Muscle of arm (tissue), 12 donors: Measurements from ENCODE around the gene TADA3. TPM values are rescaled to one million over a fixed set of nuclear protein-coding genes. Genes with fewer than 3 reads are reported as not detected.
A peak's percentile ranks its signal among the peaks of the same experiment; 100 is the strongest.

ENCODE experiments used
- DNase-seq: peaks from one replicate; pipeline ENCODE4 v3.0.0-alpha.2; 2013
- polyA plus RNA-seq, 12 donors: library from polyadenylated mRNA; unstranded; fragments of 120-200 nt; gene quantifications; one replicate each; pipeline ENCODE4 v1.2.1, GENCODE V29; 2013; ENCODE audit not compliant: insufficient read length in 12 of 12

The TADA3 gene
- polyA plus RNA-seq, 12 donors = 48.4 to 60.5 (median 54.2) TPM; not detected in 1

DNA sequence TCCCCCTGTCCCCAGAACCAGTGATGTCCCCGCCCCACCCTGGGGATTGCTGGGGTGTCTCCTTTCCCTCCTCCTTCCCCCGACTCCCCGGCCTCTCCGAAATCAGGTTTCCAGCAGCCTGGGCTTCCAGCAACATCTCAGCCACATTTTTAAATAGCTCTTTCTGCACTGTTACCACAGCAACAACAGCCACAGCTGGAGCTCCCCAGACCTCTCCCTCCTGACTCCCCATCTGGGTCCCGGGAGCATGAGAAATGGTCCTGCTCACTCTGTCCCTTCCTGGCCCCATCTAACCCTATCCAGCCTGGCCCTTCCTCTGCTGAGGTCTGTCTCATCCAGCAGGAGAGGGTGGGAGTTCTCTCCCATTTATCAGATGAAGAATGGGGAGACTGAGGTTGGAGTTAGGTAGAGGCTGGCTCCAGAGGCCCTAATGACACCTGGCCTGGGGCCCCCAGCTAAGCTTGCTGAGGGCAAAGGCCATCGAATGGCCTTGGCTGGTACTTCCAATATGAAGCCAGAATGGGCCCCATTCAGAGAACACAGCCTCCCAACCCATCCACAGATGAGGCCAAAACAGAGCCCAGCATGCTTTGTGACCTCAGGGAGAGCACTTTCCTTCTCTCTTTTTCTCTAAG, 24.0 kb downstream of the TADA3 start:
- no peak for DNase-seq

DNA sequence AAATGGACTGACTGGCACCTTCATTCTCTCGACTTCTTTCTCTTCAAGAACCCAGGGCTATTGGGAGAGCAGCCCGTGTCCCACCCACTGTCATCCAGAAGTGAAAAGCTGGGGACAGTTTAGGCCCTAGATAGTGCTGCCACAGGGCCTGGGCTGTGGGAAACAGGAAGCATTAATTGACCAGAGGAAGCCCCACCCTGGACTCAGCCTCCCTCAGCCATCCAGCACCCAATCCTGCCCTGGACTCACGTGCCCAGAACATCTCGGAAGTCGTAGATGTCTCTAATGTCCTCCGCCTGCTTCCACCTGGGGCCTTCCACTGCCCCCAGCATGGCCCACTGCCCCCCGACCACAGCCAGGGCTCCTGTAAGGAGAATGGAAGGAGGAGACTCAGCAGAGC, 24.9 kb downstream of the TADA3 start:
- DNase-seq = no peak

DNA sequence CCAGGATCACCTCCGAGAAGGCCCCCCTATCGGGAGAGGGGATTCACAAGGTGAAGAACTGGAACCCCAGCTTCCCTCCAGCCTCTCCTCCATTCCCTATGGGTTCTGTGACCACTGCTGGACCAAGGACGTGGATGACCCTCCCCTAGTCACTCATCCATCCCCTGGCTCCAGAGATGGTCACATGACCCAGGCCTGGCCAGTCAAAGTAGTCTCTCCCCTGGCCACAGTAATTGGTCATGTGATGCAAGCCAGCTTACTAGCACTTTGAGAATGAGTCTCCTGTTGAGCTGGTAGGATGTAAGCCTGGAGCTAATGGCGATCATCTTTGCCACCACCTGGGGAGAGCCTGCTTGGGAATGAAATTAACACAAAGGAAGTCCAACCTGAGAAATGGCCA, 26.4 kb downstream of the TADA3 start:
- no peak for DNase-seq

GRCh38 chr3:9762871-9763270, 29.4 kb downstream of the TADA3 start:
- DNase-seq = no peak

DNA sequence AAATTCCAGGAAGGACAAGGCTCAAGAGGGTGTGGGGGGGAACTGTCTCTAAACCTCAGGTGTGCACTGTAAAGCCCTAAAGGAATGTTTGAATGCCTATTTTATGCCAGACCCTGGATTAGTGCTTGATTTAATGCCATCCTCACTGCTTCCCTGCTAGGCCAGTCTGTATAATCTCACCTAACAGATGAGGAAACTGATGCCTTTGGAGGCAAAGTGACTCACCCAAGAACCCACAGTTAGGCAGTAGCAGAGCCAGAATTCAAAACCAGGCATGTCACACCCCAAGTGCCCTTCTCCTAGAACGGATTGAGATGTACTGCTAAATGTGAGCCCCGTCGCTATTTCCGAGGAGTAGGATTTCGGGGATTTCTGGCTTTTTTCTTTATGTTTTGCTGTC, 30.4 kb downstream of the TADA3 start:
- no peak for DNase-seq

DNA sequence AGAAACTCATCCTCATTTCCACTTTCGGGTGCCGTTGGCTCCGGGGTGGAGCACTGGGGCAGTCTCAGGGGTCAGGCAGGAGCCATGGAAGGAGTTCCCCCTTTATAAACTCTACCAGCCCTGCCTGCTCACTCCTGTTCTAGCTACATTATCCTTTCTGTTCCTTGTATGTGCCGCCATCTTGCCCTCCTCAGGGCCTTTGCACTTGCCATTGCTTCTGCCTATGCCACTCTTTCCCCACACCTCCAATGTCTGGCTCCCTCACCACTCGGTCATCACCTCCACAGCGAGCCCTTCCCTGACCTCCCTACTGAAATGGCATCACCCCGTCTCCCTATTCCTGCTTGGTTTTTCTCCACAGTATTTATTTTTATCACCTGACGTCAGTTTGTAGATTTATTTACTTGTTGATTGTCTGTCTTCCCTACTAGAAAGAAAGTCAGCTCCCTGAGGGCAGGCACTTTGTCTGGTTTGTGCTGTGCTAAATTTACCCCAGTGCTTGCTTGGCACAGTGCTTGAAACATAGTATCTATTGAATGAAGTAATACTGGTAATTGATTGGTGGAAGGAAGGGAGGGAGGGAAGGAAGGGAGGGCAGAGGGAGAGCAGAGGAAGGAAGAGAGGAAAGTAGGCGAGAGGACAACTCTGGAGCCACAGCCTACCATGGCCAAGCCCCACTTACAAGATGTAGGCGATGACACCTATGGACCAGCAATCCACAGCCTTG, 31.3 kb downstream of the TADA3 start:
- DNase-seq = no peak

- DNase-seq = no peak
Measured at GRCh38 chr3:9757427-9757826, 34.8 kb downstream of the TADA3 start.

DNA sequence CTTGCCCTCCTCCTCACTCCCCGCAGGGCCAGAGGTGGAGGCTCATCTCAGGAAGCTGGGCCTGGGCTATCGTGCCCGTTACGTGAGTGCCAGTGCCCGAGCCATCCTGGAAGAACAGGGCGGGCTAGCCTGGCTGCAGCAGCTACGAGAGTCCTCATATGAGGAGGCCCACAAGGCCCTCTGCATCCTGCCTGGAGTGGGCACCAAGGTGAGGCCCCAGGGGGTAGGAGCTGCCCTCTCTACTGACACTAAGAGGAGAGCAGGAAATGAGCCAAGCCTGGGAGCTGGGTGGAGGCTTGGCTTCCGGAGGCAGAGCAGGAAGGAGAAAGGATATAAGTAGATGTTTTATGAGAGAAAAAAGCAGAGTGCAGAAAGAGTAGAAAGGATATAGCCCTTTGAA, 37.6 kb downstream of the TADA3 start:
- DNase-seq = no peak

- DNase-seq = no peak
Measured at GRCh38 chr3:9750556-9751411, 41.5 kb downstream of the TADA3 start.

DNA sequence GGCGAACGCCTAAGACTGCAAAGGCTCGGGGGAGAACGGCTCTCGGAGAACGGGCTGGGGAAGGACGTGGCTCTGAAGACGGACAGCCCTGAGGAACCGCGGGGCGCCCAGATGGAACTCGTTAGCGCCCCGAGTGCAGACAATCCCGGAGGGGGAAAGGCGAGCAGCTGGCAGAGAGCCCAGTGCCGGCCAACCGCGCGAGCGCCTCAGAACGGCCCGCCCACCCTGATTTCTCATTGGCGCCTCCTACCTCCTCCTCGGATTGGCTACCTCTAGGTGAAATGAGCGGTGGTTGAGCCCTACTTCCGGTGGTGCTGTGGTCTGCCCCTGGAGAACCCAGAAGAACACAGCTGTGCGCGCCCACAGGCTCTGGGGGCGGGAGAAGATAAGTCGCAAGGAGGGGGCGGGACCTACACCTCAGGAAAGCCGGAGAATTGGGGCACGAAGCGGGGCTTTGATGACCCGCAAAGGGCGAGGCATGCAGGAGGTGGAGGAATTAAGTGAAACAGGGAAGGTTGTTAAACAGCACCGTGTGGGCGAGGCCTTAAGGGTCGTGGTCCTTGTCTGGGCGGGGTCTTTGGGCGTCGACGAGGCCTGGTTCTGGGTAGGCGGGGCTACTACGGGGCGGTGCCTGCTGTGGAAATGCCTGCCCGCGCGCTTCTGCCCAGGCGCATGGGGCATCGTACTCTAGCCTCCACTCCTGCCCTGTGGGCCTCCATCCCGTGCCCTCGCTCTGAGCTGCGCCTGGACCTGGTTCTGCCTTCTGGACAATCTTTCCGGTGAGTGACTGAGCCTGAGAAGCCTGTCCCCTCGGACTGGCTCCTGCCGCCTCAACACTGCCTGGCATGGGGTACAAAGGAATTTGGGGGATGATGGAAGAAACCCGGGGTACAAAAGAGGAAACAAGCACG, 42.4 kb downstream of the TADA3 start, which contains the start of gene OGG1:
Gene OGG1 (plus strand): TSS at position 308 of the 911 bp plus-strand sequence. CDS start 335 bp downstream, at position 643.
- DNase-seq = peak; percentile 97

DNA sequence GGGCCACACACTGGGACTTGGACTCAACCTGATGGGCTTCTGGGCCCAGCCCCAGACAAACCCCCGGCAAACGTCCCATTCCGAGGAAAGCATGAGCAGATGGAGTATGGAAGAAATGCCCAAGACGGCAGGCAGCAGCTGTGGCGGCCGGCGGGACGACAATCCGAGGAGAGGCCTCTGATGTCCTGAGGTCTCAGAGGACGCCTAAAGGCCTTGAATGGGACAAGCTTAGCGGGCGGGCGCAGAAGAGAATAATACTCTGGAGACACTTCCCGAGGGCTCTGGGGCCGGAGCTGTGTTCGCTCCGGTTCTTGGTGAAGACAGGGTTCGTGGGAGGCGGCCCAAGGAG, 43.0 kb downstream of the TADA3 start:
- DNase-seq = no peak

- DNase-seq = no peak
Measured at GRCh38 chr3:9748031-9748430, 44.2 kb downstream of the TADA3 start.

GRCh38 chr3:9747267-9747666, 45.0 kb downstream of the TADA3 start:
- no peak for DNase-seq

DNA sequence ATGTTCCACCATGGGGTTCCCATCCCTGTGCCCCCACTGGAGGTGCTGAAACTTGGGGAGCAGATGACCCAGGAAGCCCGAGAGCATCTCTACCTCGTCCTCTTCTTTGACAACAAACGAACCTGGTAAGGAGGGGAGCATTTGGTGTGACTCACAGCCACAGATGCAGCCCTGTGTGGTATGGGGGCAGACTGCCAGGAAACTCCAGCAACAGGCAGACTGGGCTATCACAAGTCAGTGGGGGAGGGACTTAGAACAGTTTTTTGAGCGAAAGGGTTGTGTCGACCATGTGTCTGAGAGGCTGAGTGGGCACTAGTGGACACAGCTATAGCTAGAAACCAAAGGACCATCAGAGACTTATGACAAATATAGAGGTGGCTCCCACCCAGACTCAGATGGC, 45.9 kb downstream of the TADA3 start:
- no peak for DNase-seq

DNA sequence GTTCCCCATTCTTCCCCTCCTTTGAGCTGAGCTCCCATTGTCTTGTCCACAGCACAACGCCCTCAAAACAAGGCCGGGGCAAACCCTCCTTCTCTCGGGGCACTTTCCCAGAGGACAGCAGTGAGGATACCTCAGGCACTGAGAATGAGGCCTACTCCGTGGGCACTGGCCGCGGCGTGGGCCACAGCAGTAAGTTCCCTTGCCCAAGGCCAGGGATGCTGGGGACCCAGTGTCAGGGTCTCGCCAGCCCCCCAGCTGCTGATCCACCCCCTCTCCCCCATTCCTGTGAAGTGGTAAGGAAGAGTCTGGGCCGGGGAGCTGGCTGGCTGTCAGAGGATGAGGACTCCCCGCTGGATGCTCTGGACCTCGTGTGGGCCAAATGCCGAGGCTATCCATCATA, 46.8 kb downstream of the TADA3 start:
- DNase-seq = no peak

DNA sequence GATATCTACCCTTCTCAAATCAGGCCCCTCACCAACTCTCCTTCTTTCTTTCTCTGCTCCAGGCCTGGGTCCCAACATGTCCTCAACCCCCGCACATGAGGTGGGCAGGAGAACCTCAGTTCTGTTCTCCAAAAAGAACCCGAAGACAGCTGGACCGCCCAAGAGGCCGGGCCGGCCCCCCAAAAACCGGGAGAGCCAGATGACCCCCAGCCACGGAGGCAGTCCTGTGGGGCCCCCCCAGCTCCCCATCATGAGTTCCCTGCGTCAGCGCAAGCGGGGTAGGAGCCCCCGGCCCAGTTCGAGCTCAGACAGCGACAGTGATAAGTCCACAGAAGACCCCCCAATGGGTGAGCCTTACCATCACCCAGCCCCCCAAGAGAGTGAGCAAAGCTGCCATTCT, 48.1 kb downstream of the TADA3 start:
- no peak for DNase-seq

DNA sequence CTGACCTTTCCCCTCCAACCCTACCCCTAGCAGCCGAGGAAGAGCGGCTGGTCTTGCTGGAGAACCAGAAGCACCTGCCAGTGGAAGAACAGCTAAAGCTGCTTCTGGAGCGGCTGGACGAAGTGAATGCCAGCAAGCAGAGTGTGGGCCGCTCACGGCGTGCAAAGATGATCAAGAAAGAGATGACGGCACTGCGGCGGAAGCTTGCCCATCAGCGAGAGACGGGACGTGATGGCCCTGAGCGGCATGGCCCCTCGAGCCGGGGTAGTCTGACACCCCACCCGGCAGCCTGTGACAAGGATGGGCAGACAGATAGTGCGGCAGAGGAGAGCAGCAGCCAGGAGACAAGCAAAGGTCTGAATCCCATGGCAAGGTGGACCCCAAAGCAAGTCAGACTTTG, 48.7 kb downstream of the TADA3 start:
- no peak for DNase-seq

GRCh38 chr3:9742560-9742959, 49.7 kb downstream of the TADA3 start:
- DNase-seq = no peak

- DNase-seq = no peak
Measured at GRCh38 chr3:9739181-9739580, 53.1 kb downstream of the TADA3 start.

DNA sequence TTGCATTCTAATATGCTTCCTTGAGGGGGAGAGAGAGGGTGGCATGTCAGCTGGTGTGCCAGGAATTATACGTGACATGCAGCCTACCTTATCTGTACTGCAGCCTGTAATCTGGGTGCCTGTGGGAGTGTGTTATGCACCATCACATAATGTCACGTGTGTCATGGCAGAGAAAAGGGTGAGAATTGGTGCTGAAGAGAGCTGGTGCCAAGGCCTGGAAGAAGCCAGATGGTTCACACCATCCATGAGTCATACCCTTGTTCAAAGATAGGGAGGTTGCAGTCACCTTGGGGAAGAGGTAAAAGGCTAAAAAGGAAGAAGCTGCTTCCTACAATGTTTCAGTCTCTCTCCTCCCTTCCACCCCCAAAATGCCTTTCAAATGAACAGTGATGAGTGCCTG, 55.4 kb downstream of the TADA3 start:
- no peak for DNase-seq

GRCh38 chr3:9732740-9733115, 59.5 kb downstream of the TADA3 start:
- DNase-seq = no peak
